Measurements from ENCODE around the gene SYT2.
"Not testable (repeated sequence)": the region's sequence is repeated elsewhere in the genome, so short reads cannot be mapped to it uniquely, and the experiment has no call there.

The SYT2 gene

GRCh38 chr1:202571719-202572339, 138.4 kb downstream of the SYT2 start:
- no peak for DNase-seq (ENCODE audit: low read depth in 3 of 3)

- DNase-seq (ENCODE audit: low read depth in 3 of 3), result no peak
These were observed 140.6 kb downstream of the SYT2 start for GRCh38 chr1:202569393-202570322.

GRCh38 chr1:202568826-202569225, 141.4 kb downstream of the SYT2 start:
- DNase-seq (ENCODE audit: low read depth in 3 of 3), result no peak

GRCh38 chr1:202568410-202568809, 141.8 kb downstream of the SYT2 start:
- DNase-seq (ENCODE audit: low read depth in 3 of 3), result no peak

GRCh38 chr1:202567738-202568137, 142.5 kb downstream of the SYT2 start:
- DNase-seq (ENCODE audit: low read depth in 3 of 3), result no peak

- DNase-seq (ENCODE audit: low read depth in 3 of 3), result no peak
These were observed 144.2 kb downstream of the SYT2 start for GRCh38 chr1:202565890-202566602.

- no peak for DNase-seq (ENCODE audit: low read depth in 3 of 3)
These were observed 145.2 kb downstream of the SYT2 start for GRCh38 chr1:202564958-202565495.

- DNase-seq (ENCODE audit: low read depth in 3 of 3), result no peak
These were observed 146.4 kb downstream of the SYT2 start for GRCh38 chr1:202563818-202564217.

- no peak for DNase-seq (ENCODE audit: low read depth in 3 of 3)
These were observed 147.7 kb downstream of the SYT2 start for GRCh38 chr1:202562444-202563060.

- DNase-seq (ENCODE audit: low read depth in 3 of 3), result no peak
These were observed 148.4 kb downstream of the SYT2 start for GRCh38 chr1:202561726-202562443.

- DNase-seq (ENCODE audit: low read depth in 3 of 3), result no peak
These were observed 149.0 kb downstream of the SYT2 start for GRCh38 chr1:202561240-202561639.

GRCh38 chr1:202557662-202558061, 152.6 kb downstream of the SYT2 start:
- not testable (repeated sequence) for DNase-seq (ENCODE audit: low read depth in 3 of 3)

GRCh38 chr1:202556037-202556436, 154.2 kb downstream of the SYT2 start:
- DNase-seq (ENCODE audit: low read depth in 3 of 3), result not testable (repeated sequence)

GRCh38 chr1:202554619-202555018, 155.6 kb downstream of the SYT2 start:
- not testable (repeated sequence) for DNase-seq (ENCODE audit: low read depth in 3 of 3)

GRCh38 chr1:202553560-202554038, 156.7 kb downstream of the SYT2 start:
- no peak for DNase-seq (ENCODE audit: low read depth in 3 of 3)

GRCh38 chr1:202553078-202553477, 157.2 kb downstream of the SYT2 start:
- DNase-seq (ENCODE audit: low read depth in 3 of 3), result not testable (repeated sequence)

- DNase-seq (ENCODE audit: low read depth in 3 of 3), result not testable (repeated sequence)
These were observed 157.6 kb downstream of the SYT2 start for GRCh38 chr1:202552615-202553014.

GRCh38 chr1:202551683-202552082, 158.6 kb downstream of the SYT2 start:
- no peak for DNase-seq (ENCODE audit: low read depth in 3 of 3)

- not testable (repeated sequence) for DNase-seq (ENCODE audit: low read depth in 3 of 3)
These were observed 160.2 kb downstream of the SYT2 start for GRCh38 chr1:202550088-202550487.

GRCh38 chr1:202547215-202547614, 163.0 kb downstream of the SYT2 start:
- no peak for DNase-seq (ENCODE audit: low read depth in 3 of 3)

GRCh38 chr1:202546796-202547195, 163.5 kb downstream of the SYT2 start:
- not testable (repeated sequence) for DNase-seq (ENCODE audit: low read depth in 3 of 3)

All from stimulated activated CD4-positive, alpha-beta T cell treated with anti-CD3 and anti-CD28 coated beads, TNF-alpha, amount 100 ng/mL, for 4 hours (primary cell).